ENCODE measurements around the gene GPR37.

GRCh38 chr7:124784879-124785818 lies 19.6 kb upstream of the GPR37 start:
- peak; percentile 33 to 49 (median 36) for TF ChIP-seq CTCF (IDR thresholded peaks at IDR 0.05)
- TF ChIP-seq POLR2A (IDR thresholded peaks at IDR 0.05) = no peak
- no peak for TF ChIP-seq POLR2AphosphoS5 (IDR thresholded peaks at IDR 0.05; ENCODE audit: insufficient read depth in 1 of 2, low read depth in 1 of 2)

All from vagina (tissue), 2 donors.